ENCODE measurements around the gene MFRP. TPM values are rescaled to one million over a fixed set of nuclear protein-coding genes. Genes with fewer than 3 reads are reported as not detected.
A peak's percentile ranks its signal among the peaks of the same experiment; 100 is the strongest.

The MFRP gene
- total and polyA plus RNA-seq, 9 of the 15 experiments (the other 6 are each of a cell fraction or from before 2014, with no cell fraction given) = not detected

GRCh38 chr11:119374632-119375336, 28.3 kb upstream of the MFRP start:
- Histone ChIP-seq H3K9me1 (ENCODE audit: control insufficient read depth, insufficient read depth, low read length) (no peaks in the 10 kb centered on the region), H3K4me2 (ENCODE audit: insufficient read depth, low read length) (peak overlapping the region; percentile 27; the same call in 1 of the 2 replicates), H2AFZ (ENCODE audit: low read depth, low read length) (no peak overlapping the region), H3K4me3 (no peak overlapping the region), H3K9me3 (replicated peaks; ENCODE audit: control insufficient read depth, insufficient read depth, low read depth, low read length) (no peaks in the 10 kb centered on the region), H3K36me3 (ENCODE audit: control insufficient read depth, insufficient read depth, low read length) (peaks cover 27% of the 10 kb centered on the region; the same call in 1 of the 3 replicates), H3K9ac (ENCODE audit: insufficient read depth in 1 of 2, low read depth in 2 of 2, low read length in 2 of 2) (peak overlapping the region in 1 of 2 experiments; percentile 56; a peak in 2 of 4 replicates), H3K4me1 (replicated peaks in 1 of 2; ENCODE audit: control insufficient read depth in 2 of 2, insufficient read depth in 2 of 2, low read length in 2 of 2) (peaks cover 67 to 77% of the 10 kb centered on the region in 2 experiments), H3K79me2 (ENCODE audit: control insufficient read depth, insufficient read depth, low read length) (peaks cover 14% of the 10 kb centered on the region; the same call in 1 of the 3 replicates), H3K27me3 (ENCODE audit: control insufficient read depth in 2 of 2, insufficient read depth in 2 of 2, low read length in 2 of 2) (no peaks in the 10 kb centered on the region), H4K20me1 (replicated peaks; ENCODE audit: control insufficient read depth, insufficient read depth, low read length) (peaks cover 5% of the 10 kb centered on the region; the same call in 1 of the 2 replicates), H3K27ac (ENCODE audit: extremely low read depth, low read depth, low read length) (0 out of 3 replicates have a peak overlapping the region, but pooled peaks have one; percentile 2)
- peak; percentile 79 for ATAC-seq
- FAIRE-seq = peak; percentile 91
- in situ Hi-C loops (cut with MboI) = no loop called here
- 14% methylated on average over 11 of the region's 11 CpGs for WGBS (ENCODE audit: insufficient coverage, low coverage, missing lambda C conversion rate)
- no TSS peak for BruUV-seq (replicated peaks)
- DNase-seq (ENCODE audit: extremely low read depth in 1 of 4, low spot score in 3 of 4) = peak; percentile 57 to 85 (median 68)
- intact Hi-C loops (cut with micrococcal nuclease) = loop anchor here (1.0 to 5.0 kb wide), 4 partner anchors 18 to 267 kb away; partner anchors contain the start of gene C2CD2L
- POLR2A ChIA-PET = interaction anchor here (0.6 to 3.7 kb wide), 6 partner anchors 10 to 282 kb away, joined by 3 to 24 read pairs (median 4); partner anchors contain the start of gene C2CD2L
- CTCF ChIA-PET (ENCODE audit: low intra/inter-chr PET ratio) = interaction anchor here (1.5 to 5.9 kb wide), 2 partner anchors 16 to 19 kb away, joined by 3 to 41 read pairs; no protein-coding TSS in a partner anchor
- TF ChIP-seq SREBF1 (IDR thresholded peaks at IDR 0.05; ENCODE audit: borderline replicate concordance, low read depth, low read length) (no peak), SMAD3 (CRISPR knock-in tag; conservative IDR thresholded peaks at IDR 0.05) (no peak), STAT5A (IDR thresholded peaks at IDR 0.05; ENCODE audit: borderline replicate concordance, low read length) (no peak), ZNF263 (CRISPR knock-in tag; IDR thresholded peaks at IDR 0.05; ENCODE audit: borderline replicate concordance) (peak; percentile 34; the same call in 1 of the 2 replicates), REST (IDR thresholded peaks at IDR 0.05; ENCODE audit: borderline replicate concordance) (peak; percentile 11; the same call in 1 of the 2 replicates), REST (CRISPR knock-in tag; IDR thresholded peaks at IDR 0.05; ENCODE audit: low read depth) (0 out of 2 replicates have a peak, but pooled peaks have one; percentile 33), PYGO2 (tag; IDR thresholded peaks at IDR 0.05) (no peak), RCOR1 (IDR thresholded peaks at IDR 0.05; ENCODE audit: borderline replicate concordance in 1 of 2, low read depth in 2 of 2, low read length in 2 of 2) (peak in 1 of 2 experiments; percentile 65; a peak in 2 of 4 replicates), ZFP36 (IDR thresholded peaks at IDR 0.05; ENCODE audit: low read depth, low read length, partially characterized antibody) (peak; percentile 94), ATF4 (CRISPR knock-in tag; IDR thresholded peaks at IDR 0.05) (no peak), PML (IDR thresholded peaks at IDR 0.05; ENCODE audit: low read length) (no peak), TEAD1 (CRISPR knock-in tag; IDR thresholded peaks at IDR 0.05) (peak in 1 of 2 experiments; percentile 46; a peak in 1 of 4 replicates)

Data from K562 (cell line).